Measurements from ENCODE around the gene AR. TPM values are rescaled to one million over a fixed set of nuclear protein-coding genes. Genes with fewer than 3 reads are reported as not detected.

AR gene
- polyA plus RNA-seq, 3 donors, result 0.91 to 6.3 (median 5.3) TPM

DNA sequence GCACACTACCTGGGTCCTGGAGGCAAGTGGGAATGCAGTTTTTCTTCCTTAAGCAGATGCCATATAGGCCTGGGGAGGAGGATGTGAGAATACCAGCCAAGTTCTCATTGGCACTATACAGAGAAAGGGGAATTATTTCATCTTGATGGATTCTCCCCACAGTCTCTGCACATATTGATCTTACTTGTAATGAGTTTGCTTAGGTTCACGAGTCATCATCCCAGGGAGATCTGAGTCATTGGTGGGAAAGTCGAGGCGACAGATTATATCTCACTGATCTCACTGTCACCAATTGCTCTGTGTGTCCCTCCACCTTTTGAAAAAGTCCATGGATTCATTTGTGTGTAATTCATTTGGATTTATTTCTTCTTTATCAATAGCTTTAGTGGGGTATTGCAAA, 156.8 kb downstream of the AR start:
- H3K27ac ChIP-seq (ENCODE audit: low read depth, low read length), result no peak overlapping the region
- 35 to 89% (median 83%) methylated on average over 3 of the region's 3 CpGs for WGBS, 3 donors

DNA sequence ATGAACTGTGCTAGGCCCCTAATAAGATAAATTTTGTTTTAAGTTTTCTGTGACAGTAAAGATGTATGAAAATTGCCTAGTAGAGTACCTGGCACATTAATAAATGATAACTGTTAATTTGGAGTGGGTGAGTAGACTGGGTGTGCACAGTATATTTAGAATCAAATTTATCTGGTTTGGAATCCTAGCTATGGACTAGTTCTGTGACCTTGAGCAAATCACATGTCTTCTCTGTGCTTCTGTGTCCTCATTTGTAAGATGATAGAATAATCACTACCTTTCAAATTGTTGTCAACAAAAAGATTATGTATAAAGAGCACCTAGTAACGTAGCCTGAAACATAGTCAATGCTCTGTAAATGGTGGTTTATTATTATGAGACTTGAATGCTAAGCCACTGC, 170.2 kb downstream of the AR start:
- 56 to 100% (median 59%) methylated on average over 1 of the region's 1 CpG for WGBS, 3 donors

DNA sequence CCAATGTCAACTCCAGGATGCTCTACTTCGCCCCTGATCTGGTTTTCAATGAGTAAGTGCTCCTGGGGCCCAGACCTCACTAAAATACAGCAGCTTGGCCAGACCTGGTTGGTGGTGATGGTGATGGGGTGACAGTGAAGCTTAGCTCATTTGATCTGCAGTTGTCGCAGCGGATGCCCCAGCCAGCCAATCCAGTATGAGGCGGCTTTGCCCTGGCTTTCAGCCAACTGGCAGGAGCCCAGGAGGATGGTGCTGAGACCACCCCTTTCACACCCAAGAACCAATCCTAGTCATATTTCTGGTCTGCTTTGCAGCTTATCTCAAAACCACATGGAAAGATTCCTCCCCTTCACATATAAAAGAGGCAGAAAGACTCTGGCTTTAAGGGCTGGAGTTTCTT, 173.8 kb downstream of the AR start:
- no peak overlapping the region for H3K27ac ChIP-seq (ENCODE audit: low read depth, low read length)
- 90 to 99% (median 90%) methylated on average over 4 of the region's 4 CpGs for WGBS, 3 donors

More for the DNA sequence above, 170.2 kb downstream of the AR start:
- no peak overlapping the region for H3K27ac ChIP-seq (ENCODE audit: low read depth, low read length)

DNA sequence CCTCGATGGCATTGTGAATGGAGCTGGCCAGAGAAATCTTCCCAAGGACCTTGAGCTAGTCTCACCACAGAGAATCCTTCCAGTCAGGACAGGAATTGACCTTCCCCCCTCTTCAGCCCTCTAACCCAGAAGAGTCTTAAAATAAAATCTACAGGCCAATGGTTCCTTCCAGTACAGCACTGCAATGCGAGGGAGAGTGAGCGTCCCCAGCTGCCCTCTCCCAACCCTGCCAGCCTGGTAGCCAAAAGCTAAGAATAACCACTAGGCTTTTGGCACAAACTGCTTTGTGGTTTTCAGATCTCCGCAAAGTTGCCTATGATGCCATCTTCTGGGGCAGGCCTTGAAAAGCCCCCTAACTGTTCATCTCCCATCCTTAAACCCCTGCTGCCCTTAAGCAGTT, 175.1 kb downstream of the AR start:
- 63 to 75% (median 67%) methylated on average over 4 of the region's 4 CpGs for WGBS, 3 donors
- H3K27ac ChIP-seq (ENCODE audit: low read depth, low read length), result no peak overlapping the region

DNA sequence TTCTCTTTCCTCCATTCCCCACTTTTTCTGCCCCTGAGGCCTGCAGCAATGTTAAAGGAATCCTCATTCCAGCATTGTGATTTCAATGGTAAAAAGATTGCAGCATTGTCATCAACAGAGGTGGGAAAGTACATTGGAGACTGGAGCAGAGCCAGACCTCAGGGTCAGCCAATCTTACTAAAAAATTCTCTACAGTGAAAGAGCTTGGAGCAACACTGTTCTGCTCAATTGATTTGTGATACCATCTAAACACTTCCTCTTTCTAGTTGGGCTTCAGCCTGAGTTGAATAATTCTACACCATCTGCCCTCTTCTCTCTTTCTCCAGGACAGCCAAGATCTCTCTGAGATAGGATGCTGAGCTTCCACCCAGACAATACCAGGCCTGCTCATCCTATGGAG, 176.5 kb downstream of the AR start:
- no peak overlapping the region for H3K27ac ChIP-seq (ENCODE audit: low read depth, low read length)

DNA sequence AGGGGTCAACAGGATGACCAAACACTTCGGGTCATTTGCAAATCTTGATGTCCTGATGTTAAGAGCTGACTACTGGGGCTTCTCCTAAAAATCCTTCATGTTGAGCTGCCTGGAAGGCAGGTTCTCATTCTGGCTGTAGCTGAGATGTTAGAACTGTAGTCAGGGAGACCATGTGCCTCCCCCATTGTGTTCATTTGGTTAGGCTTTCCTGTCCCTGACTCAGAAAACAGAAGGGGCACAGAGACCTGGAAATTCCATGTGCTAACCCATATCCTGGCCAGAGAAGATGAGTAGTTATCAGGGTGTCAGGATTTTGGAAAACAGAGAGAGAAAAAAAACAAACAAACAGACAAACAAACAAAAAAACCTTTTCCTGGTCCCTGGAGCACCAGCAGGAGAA, 177.5 kb downstream of the AR start:
- 44 to 59% (median 50%) methylated on average over 1 of the region's 1 CpG for WGBS, 3 donors
- H3K27ac ChIP-seq (ENCODE audit: low read depth, low read length), result no peak overlapping the region

DNA sequence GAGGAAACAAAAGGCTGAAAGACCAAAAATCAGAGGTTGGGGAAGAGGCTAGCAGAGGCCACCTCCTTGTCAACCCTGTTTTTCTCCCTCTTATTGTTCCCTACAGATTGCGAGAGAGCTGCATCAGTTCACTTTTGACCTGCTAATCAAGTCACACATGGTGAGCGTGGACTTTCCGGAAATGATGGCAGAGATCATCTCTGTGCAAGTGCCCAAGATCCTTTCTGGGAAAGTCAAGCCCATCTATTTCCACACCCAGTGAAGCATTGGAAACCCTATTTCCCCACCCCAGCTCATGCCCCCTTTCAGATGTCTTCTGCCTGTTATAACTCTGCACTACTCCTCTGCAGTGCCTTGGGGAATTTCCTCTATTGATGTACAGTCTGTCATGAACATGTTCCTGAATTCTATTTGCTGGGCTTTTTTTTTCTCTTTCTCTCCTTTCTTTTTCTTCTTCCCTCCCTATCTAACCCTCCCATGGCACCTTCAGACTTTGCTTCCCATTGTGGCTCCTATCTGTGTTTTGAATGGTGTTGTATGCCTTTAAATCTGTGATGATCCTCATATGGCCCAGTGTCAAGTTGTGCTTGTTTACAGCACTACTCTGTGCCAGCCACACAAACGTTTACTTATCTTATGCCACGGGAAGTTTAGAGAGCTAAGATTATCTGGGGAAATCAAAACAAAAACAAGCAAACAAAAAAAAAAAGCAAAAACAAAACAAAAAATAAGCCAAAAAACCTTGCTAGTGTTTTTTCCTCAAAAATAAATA, 179.9 kb downstream of the AR start:
- H3K27ac ChIP-seq (ENCODE audit: low read depth, low read length), result no peak overlapping the region
- WGBS, 3 donors, result 55 to 67% (median 61%) methylated on average over 5 of the region's 5 CpGs

DNA sequence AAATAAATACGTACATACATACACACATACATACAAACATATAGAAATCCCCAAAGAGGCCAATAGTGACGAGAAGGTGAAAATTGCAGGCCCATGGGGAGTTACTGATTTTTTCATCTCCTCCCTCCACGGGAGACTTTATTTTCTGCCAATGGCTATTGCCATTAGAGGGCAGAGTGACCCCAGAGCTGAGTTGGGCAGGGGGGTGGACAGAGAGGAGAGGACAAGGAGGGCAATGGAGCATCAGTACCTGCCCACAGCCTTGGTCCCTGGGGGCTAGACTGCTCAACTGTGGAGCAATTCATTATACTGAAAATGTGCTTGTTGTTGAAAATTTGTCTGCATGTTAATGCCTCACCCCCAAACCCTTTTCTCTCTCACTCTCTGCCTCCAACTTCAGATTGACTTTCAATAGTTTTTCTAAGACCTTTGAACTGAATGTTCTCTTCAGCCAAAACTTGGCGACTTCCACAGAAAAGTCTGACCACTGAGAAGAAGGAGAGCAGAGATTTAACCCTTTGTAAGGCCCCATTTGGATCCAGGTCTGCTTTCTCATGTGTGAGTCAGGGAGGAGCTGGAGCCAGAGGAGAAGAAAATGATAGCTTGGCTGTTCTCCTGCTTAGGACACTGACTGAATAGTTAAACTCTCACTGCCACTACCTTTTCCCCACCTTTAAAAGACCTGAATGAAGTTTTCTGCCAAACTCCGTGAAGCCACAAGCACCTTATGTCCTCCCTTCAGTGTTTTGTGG, 180.7 kb downstream of the AR start:
- WGBS, 3 donors, result 43 to 61% (median 54%) methylated on average over 5 of the region's 5 CpGs
- no peak overlapping the region for H3K27ac ChIP-seq (ENCODE audit: low read depth, low read length)

DNA sequence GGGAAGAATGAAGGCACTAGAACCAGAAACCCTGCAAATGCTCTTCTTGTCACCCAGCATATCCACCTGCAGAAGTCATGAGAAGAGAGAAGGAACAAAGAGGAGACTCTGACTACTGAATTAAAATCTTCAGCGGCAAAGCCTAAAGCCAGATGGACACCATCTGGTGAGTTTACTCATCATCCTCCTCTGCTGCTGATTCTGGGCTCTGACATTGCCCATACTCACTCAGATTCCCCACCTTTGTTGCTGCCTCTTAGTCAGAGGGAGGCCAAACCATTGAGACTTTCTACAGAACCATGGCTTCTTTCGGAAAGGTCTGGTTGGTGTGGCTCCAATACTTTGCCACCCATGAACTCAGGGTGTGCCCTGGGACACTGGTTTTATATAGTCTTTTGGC, 181.7 kb downstream of the AR start:
- no peak overlapping the region for H3K27ac ChIP-seq (ENCODE audit: low read depth, low read length)
- 86 to 93% (median 88%) methylated on average over 2 of the region's 2 CpGs for WGBS, 3 donors

DNA sequence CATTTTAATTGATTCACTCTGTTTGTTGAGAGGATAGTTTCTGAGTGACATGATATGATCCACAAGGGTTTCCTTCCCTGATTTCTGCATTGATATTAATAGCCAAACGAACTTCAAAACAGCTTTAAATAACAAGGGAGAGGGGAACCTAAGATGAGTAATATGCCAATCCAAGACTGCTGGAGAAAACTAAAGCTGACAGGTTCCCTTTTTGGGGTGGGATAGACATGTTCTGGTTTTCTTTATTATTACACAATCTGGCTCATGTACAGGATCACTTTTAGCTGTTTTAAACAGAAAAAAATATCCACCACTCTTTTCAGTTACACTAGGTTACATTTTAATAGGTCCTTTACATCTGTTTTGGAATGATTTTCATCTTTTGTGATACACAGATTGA, 182.2 kb downstream of the AR start:
- 26 to 38% (median 30%) methylated on average over 1 of the region's 1 CpG for WGBS, 3 donors
- H3K27ac ChIP-seq (ENCODE audit: low read depth, low read length), result no peak overlapping the region

DNA sequence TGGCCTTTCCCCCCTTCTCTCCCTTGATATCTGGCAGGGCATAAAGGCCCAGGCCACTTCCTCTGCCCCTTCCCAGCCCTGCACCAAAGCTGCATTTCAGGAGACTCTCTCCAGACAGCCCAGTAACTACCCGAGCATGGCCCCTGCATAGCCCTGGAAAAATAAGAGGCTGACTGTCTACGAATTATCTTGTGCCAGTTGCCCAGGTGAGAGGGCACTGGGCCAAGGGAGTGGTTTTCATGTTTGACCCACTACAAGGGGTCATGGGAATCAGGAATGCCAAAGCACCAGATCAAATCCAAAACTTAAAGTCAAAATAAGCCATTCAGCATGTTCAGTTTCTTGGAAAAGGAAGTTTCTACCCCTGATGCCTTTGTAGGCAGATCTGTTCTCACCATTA, 183.8 kb downstream of the AR start:
- WGBS, 3 donors, result 9 to 58% (median 50%) methylated on average over 2 of the region's 2 CpGs
- no peak overlapping the region for H3K27ac ChIP-seq (ENCODE audit: low read depth, low read length)

DNA sequence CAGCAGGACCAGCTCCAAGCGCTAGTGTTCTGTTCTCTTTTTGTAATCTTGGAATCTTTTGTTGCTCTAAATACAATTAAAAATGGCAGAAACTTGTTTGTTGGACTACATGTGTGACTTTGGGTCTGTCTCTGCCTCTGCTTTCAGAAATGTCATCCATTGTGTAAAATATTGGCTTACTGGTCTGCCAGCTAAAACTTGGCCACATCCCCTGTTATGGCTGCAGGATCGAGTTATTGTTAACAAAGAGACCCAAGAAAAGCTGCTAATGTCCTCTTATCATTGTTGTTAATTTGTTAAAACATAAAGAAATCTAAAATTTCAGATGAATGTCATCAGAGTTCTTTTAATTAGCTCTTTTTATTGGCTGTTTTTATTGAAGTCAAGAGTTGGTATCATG, 186.5 kb downstream of the AR start:
- 58 to 73% (median 60%) methylated on average over 2 of the region's 2 CpGs for WGBS, 3 donors
- H3K27ac ChIP-seq (ENCODE audit: low read depth, low read length), result no peak overlapping the region

DNA sequence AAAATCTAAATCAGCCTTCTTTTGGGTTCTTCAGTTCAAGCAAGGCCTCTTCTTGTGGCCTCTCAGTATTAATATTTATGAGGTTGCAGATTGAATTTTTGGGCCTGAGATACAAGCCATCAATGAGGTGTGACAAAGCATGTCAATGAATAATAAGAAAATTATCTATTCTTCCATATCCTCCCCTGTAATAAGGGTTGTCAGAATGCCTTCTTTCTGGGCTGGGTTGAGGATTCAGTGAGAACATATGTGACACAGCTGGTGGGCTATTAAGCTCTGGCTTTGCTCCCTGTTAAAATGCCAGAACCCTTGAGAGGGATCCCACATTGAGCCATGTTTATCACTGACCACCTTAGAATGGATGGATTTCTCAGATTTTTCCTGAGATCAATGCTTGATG, 187.2 kb downstream of the AR start:
- no peak overlapping the region for H3K27ac ChIP-seq (ENCODE audit: low read depth, low read length)

DNA sequence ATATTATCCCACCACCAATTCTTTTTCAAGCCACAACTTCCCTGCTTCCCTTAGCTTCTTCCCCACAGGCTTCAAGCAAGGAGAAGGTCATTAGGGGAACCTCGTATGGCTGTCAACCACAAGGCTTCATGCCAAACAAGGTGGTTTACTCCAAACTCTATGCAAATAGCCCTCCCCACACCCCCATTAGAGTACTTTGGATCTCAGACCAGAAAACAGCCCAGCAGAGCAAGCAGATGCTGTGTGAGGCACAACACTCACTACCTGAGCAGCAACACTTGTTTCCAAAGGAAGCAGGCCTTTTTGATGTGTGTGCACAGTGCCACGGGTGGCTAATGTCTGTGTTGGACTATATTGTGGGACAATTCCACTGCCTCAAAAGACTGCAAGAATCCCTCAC, 189.0 kb downstream of the AR start:
- no peak overlapping the region for H3K27ac ChIP-seq (ENCODE audit: low read depth, low read length)
- WGBS, 3 donors, result 50 to 56% (median 51%) methylated on average over 2 of the region's 2 CpGs

DNA sequence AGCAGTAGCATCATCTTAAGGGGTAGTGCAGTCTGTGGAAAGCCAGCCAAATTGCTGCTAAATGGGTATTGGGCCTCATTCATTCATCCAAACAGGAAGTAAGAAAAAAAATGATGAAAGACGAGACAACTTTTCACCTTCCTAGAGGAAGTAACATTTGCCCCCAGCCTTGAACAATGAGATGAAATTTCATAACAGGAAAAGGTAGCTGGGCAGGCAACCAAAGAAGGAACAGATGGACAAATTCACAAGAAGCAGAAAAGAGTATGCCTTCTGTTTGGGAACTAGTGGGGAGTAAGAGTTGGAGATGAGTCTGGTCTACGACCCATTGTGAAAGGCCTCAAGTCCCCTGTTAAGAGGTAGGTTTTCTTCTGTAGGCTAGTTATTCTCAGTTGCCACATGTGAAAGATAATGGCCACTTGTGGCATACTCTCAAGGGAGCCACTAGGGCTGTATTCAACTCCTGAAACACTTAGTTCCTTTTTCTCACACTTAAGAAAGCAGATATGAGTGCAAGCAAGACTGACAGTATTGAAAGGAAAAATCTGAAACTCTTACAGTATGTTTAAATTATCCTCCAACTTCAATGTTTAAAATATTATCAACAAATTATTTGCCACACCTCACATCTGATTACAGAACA, 190.4 kb downstream of the AR start:
- no peak overlapping the region for H3K27ac ChIP-seq (ENCODE audit: low read depth, low read length)
- 43 to 54% (median 49%) methylated on average over 2 of the region's 2 CpGs for WGBS, 3 donors

DNA sequence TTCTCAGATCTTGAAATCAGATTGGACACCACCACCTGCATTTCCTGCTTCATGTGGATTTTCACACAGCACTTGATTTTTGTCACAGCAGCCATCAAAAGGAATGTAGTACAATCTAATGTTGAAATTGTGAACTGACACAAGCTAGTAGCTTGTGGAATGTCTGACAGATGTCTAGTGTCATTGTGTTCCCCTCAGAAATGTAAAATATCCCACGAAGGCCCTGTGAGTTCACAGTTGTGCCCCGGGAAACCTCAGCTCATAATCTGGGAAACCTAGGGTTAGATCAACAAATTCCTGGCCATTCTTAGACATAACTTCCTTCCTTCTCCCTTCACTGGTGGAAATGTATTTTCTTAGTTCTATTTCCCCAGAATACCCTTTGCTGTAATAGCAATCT, 205.7 kb downstream of the AR start:
- H3K27ac ChIP-seq (ENCODE audit: low read depth, low read length), result no peak overlapping the region
- WGBS, 3 donors, result 20 to 55% (median 48%) methylated on average over 2 of the region's 2 CpGs

DNA sequence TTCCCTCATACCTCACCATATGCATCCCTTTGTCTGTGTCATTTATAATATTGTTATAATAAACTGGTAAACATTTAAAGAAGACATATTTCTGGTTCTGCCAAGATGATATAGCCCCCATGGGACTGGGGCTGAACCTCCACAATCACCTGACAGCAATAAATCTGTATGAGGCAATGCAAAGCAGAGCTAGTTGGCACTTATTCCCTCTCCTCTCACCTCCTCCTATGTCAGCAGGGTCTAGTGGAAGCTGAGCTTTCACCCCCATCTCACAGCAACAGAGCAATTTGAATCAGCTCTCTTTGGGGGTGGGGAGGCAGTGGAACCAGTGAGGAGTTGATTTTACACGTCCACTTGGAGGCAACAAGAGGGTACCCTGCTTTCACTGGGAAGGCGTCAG, 206.9 kb downstream of the AR start:
- WGBS, 3 donors, result 41 to 66% (median 56%) methylated on average over 2 of the region's 2 CpGs
- H3K27ac ChIP-seq (ENCODE audit: low read depth, low read length), result no peak overlapping the region

DNA sequence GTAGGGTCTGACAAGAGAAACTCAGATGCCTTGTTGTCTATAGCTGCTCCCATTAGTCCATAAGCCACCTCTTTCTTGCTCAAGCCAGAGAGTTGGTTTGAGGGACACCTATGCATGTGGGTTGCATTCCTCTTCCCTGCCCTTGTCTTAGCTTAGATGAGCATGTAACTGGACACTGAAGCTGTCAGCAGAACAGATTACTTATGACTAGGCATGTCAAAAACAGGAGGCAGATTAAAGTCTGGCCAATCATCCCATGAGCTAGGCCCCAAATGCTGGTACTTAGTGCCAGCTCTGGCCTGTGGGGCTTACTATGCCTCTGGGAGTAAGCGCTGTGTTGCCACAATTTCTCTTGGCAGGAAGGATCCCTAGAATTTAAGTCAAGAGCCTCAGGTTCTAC, 215.2 kb downstream of the AR start:
- no peak overlapping the region for H3K27ac ChIP-seq (ENCODE audit: low read depth, low read length)
- WGBS, 3 donors, result 86 to 96% (median 92%) methylated on average over 1 of the region's 1 CpG

DNA sequence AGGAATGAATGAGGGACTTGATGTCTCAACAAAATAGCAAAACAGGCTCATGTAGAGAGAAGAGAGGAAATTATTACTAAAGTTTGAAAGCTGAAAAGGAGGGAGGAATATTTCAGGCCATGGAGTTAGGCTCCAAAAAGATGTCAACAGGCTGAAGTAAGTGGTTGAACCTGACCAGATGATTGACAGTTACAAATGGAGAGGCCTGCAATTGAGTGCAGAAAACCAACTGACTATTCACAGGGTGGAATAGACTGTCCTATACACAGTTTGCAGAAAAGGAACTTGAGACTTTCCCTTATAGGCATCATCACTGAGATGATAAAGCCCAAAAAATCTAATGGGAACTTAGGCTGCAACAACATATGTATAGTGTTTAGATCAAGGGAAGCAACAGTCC, 233.3 kb downstream of the AR start:
- no peak overlapping the region for H3K27ac ChIP-seq (ENCODE audit: low read depth, low read length)

DNA sequence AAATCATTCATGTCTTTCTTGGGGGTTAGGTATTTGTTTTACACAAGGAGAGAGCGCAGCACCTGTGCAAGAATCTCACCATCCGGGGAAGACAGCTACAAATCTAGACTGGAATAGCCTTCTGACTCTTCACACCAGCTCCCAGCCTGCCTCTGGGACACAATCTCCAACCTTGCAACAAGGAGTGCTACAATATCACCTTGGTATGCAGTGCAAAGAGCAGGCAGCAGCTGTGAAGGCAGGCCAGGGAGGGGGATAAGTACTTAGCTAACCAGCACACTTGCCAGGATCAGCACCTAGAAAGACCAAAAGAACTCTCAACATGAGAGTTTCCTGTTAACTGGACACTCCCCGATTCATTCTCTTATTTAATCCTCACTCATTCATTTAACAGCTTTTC, 235.3 kb downstream of the AR start:
- no peak overlapping the region for H3K27ac ChIP-seq (ENCODE audit: low read depth, low read length)
- WGBS, 3 donors, result 61 to 90% (median 78%) methylated on average over 3 of the region's 3 CpGs
